Mononuclear cell (primary cell): Measurements from ENCODE around the gene EIF2A. TPM values are rescaled to one million over a fixed set of nuclear protein-coding genes. Genes with fewer than 3 reads are reported as not detected.
"Not testable (repeated sequence)": the region's sequence is repeated elsewhere in the genome, so short reads cannot be mapped to it uniquely, and the experiment has no call there.

Source experiments
- H3K27me3 ChIP-seq: 2 replicates; pipeline ENCODE4 v1.6.0; 2011; ENCODE audit warnings: low read length, control low read depth; ENCODE audit not compliant: insufficient read depth
- H3K4me1 ChIP-seq: 2 replicates; pipeline ENCODE4 v1.5.1; 2011; ENCODE audit warnings: mild to moderate bottlenecking, low read length, control low read depth; ENCODE audit not compliant: insufficient read depth
- H3K4me3 ChIP-seq: 2 replicates; pipeline ENCODE4 v1.5.1; 2011; ENCODE audit warnings: mild to moderate bottlenecking, low read length, moderate library complexity
- H3K9me3 ChIP-seq: 2 replicates; pipeline ENCODE4 v1.5.1; 2011; ENCODE audit warnings: low read depth, mild to moderate bottlenecking, control low read depth, low read length
- total RNA-seq: library from RNA; depleted of rRNA; stranded (reverse); fragments of >200 nt; gene quantifications from one replicate; pipeline ENCODE4 v1.2.3, GENCODE V29; 2012

The EIF2A gene
- total RNA-seq, 1 donor = 246 TPM

- Histone ChIP-seq H3K9me3 (no peaks in the 10 kb centered on the region), H3K4me3 (no peak overlapping the region), H3K27me3 (no peaks in the 10 kb centered on the region), H3K4me1 (no peaks in the 10 kb centered on the region)
Measured at GRCh38 chr3:150557725-150558124, 11.1 kb downstream of the EIF2A start.

GRCh38 chr3:150564243-150564642 lies 17.7 kb downstream of the EIF2A start:
- Histone ChIP-seq H3K27me3 (no peaks in the 10 kb centered on the region), H3K4me1 (no peaks in the 10 kb centered on the region)

GRCh38 chr3:150567328-150567727 lies 20.7 kb downstream of the EIF2A start:
- Histone ChIP-seq H3K4me1 (no peaks in the 10 kb centered on the region), H3K27me3 (no peaks in the 10 kb centered on the region), H3K9me3 (no peaks in the 10 kb centered on the region), H3K4me3 (no peak overlapping the region)

More at GRCh38 chr3:150564243-150564642, 17.7 kb downstream of the EIF2A start:
- H3K4me3 ChIP-seq = no peak overlapping the region
- no peaks in the 10 kb centered on the region for H3K9me3 ChIP-seq

GRCh38 chr3:150577855-150578254 lies 31.3 kb downstream of the EIF2A start:
- Histone ChIP-seq H3K4me1 (no peaks in the 10 kb centered on the region), H3K27me3 (no peaks in the 10 kb centered on the region), H3K9me3 (no peaks in the 10 kb centered on the region), H3K4me3 (no peak overlapping the region)

DNA sequence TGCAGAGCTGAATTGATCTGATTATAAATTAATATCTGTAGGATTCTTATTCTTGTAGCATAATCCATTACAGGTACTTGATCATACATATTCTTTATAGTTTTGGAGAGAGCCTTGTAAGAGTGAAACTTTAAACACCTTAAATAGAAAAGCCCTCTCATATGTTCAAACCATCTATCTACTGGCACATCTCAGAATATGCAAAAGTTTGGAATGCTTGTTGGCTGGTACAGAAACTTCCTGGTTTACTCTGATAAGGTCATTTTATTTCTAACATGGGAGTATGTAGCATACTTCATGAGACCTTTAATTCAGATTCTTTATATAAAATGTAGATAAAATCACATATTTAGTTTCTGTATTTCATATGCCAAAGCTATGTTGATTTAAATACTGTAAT lies 34.6 kb downstream of the EIF2A start:
- Histone ChIP-seq H3K27me3 (no peaks in the 10 kb centered on the region), H3K9me3 (no peaks in the 10 kb centered on the region), H3K4me1 (no peaks in the 10 kb centered on the region), H3K4me3 (no peak overlapping the region)

DNA sequence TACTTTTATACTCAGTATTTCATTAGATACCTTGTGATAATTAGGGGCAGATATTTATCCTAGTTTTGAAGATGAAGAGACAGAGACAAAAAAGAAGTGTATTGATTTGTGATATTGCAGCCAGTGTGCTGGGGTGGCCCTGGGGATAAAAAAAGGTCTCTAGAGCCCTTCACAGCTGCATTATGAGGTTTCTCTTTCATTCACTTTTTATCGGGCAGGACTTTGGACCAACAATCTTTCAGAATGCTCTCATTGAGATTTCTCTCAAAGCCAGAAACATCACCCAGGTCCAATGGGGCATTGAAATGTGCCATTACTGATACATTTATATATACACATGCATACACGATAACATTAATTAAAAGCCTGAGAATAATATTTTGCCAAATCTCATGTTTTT lies 36.0 kb downstream of the EIF2A start:
- Histone ChIP-seq H3K27me3 (no peaks in the 10 kb centered on the region), H3K4me1 (no peaks in the 10 kb centered on the region), H3K4me3 (no peak overlapping the region), H3K9me3 (no peaks in the 10 kb centered on the region)

DNA sequence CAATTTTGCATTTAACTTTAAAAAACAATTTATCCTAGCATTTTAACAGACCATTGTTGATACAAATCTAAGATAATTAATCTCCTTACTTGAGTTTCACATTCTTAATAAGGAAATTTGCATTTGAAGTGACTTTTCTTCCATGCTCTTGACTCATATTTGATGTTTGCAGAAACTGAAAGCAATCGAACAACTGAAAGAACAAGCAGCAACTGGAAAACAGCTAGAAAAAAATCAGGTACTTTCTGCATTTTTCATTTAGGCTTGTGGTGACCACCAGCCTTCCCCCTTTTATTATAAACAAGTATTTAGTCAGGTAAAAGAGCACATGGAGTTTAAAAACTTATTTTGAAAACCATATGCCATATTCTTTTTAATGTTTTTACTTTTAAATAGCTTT lies 36.4 kb downstream of the EIF2A start:
- H3K27me3 ChIP-seq = no peaks in the 10 kb centered on the region
- H3K4me3 ChIP-seq = no peak overlapping the region
- no peaks in the 10 kb centered on the region for H3K4me1 ChIP-seq
- no peaks in the 10 kb centered on the region for H3K9me3 ChIP-seq

DNA sequence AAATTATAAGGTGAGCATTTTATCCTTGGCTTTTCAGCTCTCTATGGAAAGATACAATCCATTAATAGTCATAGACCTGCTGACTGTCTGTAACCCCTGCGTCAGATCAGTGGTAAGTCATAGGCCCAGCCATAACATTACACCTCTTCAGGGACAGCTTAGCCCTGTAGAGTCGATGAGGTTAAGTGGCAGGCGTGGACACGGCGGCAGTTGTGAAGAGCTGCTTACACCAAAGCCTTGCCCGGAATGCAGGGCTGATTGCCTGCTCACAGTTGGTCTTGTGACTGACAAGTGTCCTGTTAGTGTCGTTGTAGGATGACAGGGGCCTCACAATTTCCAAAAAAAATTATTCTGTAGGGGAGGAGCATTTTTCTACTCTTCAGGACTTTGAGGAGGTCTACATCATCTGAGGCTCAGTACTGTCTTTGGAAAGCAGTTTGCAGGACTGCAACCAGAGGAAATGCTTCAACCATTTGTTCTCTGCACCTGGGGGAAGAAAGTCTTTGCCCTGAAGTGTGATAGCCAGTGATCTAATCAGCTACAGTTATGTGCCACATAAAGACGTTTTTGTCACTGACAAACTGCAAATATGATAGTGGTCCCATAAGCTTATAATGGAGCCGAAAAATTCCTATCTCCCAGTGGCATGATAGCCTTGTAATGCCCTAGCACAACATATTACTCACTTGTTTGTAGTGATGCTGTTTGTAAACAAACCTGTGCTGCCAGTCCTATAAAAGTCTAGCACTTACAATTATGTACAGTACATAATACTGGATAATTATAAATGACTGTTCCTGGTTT lies 41.6 kb downstream of the EIF2A start:
- Histone ChIP-seq H3K4me1 (no peaks in the 10 kb centered on the region), H3K27me3 (no peaks in the 10 kb centered on the region), H3K4me3 (no peak overlapping the region), H3K9me3 (no peaks in the 10 kb centered on the region)

GRCh38 chr3:150589759-150590158 lies 43.2 kb downstream of the EIF2A start:
- Histone ChIP-seq H3K9me3 (no peaks in the 10 kb centered on the region), H3K4me3 (no peak overlapping the region), H3K4me1 (no peaks in the 10 kb centered on the region), H3K27me3 (no peaks in the 10 kb centered on the region)

DNA sequence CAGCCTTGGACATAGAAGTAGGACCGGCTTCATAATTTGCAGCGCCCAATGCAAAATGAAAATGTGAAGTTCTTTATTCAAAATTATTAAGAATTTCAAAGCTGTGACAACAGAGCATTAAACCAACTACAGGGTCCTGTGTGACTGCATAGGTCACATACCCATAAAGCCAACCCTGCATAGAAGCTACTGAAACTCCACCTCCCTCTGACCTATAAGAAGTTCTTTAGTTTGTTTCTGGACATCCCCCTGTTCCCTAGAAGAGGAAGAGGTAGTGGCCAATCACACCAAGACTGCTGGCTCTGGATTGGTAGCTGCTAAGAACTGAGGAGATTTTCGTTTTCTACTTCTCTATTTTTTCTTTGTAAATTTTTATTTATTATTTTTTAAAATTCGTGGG lies 47.6 kb downstream of the EIF2A start:
- Histone ChIP-seq H3K4me1 (peaks cover 4% of the 10 kb centered on the region), H3K4me3 (no peak overlapping the region), H3K9me3 (no peaks in the 10 kb centered on the region), H3K27me3 (no peaks in the 10 kb centered on the region)

DNA sequence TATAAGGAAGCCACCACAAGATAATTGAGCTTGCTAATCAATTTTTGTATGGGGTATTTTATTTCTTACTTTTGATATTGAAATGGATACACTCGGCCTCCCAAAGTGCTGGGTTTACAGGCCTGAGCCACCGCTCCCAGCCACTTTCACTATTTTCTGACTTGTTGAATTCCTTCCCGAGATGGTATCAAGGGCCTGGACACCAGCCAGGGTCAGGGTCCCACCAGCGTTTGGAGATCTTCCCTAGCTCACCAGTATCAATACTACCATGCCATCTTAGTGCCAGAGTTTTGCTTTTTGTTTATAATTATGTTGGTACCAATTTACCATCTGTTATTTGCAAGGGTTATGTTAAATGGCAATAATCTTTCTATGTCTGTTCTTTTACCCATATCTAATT lies 51.1 kb downstream of the EIF2A start:
- Histone ChIP-seq H3K27me3 (no peaks in the 10 kb centered on the region), H3K9me3 (no peaks in the 10 kb centered on the region), H3K4me1 (peaks cover 16% of the 10 kb centered on the region), H3K4me3 (no peak overlapping the region)

DNA sequence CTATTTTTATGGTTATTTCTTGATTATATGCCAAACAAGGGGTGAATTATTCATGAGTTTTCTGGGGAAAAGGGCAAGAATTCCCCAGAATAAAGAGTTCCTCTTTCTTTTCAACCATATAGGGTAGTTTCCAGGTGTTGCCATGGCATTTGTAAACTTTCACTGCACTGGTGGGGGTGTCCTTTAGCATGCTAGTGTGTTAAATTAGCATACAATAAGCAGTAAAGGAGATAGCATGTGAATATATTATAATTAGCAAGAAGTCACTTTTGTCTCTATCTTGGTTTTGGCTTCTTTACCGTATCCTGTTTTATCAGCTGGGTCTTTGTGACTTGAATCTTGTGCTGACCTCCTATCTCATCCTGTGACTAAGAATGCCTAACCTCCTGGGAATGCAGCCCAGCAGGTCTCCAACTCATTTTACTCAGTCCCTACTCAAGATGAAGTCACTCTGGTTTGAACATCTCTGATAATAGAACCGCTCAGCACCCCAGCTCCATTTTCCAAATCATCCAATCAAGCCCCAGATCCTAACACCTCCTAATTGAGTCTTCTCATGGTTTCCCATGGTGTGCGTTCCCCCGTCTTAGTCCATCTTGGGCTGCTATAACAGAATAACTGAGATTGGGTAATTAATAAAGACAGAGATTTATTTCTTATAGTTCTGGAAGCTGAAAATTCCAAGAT lies 53.2 kb downstream of the EIF2A start:
- Histone ChIP-seq H3K9me3 (no peaks in the 10 kb centered on the region), H3K27me3 (no peaks in the 10 kb centered on the region), H3K4me1 (peaks cover 28% of the 10 kb centered on the region), H3K4me3 (no peak overlapping the region)

GRCh38 chr3:150600647-150601530 lies 54.3 kb downstream of the EIF2A start:
- H3K4me1 ChIP-seq = peaks cover 38% of the 10 kb centered on the region
- H3K4me3 ChIP-seq, H3K9me3 ChIP-seq, H3K27me3 ChIP-seq: not testable (repeated sequence)

GRCh38 chr3:150602426-150603152 lies 56.0 kb downstream of the EIF2A start:
- peaks cover 53% of the 10 kb centered on the region for H3K4me1 ChIP-seq
- peak overlapping the region; percentile 60 for H3K4me3 ChIP-seq
- no peaks in the 10 kb centered on the region for H3K9me3 ChIP-seq
- no peaks in the 10 kb centered on the region for H3K27me3 ChIP-seq
